Measurements from ENCODE around the gene HEPACAM2. TPM values are rescaled to one million over a fixed set of nuclear protein-coding genes. Genes with fewer than 3 reads are reported as not detected.
A peak's percentile ranks its signal among the peaks of the same experiment; 100 is the strongest.

HEPACAM2 gene
- total RNA-seq, 1 experiment from 2014 or later: not detected

DNA sequence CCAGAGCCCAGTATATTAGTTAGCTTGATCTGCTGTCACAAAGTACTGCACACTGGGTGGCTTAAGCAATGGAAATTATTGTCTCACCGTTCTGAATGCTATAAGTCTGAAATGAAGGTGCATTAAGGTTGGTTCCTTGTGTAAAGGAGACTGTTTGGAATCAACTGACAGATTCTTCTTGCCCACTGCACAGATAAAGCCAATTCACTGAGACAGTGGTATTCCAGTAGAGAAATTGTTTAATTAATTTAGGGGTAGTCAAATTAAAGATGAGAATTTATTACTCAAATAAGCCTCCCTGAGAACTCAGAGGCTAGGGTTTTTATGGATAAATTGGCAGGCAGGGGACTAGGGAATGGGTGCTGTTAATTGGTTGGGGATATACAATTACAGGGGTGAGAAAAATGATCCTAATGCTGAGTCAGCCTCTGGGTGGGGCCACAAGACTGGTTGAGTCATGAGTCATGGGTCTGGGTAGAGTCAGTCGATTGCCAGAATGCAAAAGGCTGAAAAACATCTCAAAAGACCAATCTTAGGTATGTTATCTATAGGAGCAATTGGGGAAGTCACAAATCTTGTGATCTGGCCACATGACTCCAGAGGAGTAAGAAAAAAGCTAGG, 54.6 kb downstream of the HEPACAM2 start:
- Histone ChIP-seq H3K4me3 (no peak overlapping the region), H3K9me3 (no peaks in the 10 kb centered on the region; the same call in none of the 2 replicates), H3K27me3 (no peaks in the 10 kb centered on the region), H3K36me3 (no peaks in the 10 kb centered on the region)
- no peak for DNase-seq

DNA sequence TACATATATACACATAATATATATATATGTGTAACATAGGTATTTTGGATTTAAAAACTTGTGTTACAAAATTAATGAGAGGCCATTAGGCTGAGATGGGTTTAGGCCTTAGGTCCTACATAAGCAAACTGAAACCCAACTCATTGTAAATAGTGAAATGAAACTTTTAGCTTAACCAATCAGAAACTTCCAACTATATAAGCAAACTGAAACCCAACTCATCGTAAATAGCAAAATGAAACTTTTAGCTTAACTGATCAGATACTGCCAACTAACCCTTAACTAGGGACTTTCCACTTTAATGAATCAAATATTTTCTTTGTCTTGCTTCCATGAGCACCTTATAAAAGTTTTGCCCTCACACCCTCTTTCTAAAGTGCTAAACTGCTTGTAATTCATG, 60.8 kb downstream of the HEPACAM2 start:
- Histone ChIP-seq H3K36me3 (no peaks in the 10 kb centered on the region), H3K27me3 (no peaks in the 10 kb centered on the region), H3K9me3 (no peaks in the 10 kb centered on the region), H3K4me3 (no peak overlapping the region)
- no peak for DNase-seq

DNA sequence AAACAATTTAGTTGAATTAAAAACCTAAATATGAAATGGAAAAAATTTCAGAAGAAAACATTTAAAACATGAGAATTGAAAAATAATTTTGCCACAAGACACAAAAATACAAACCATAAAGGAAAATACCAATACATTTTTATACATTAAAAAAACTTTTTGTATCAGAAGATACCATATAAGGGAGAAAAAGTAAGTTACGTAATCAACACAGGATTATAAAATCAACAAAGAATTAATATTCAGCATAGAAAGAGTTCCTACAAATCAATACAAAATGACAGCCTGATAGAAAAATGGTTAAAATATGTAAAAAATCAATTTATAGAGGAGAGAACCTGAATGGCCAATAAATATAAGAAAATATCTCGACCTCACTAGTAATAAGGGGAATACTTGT, 61.5 kb downstream of the HEPACAM2 start:
- H3K9me3 ChIP-seq: no peaks in the 10 kb centered on the region
- no peak for DNase-seq
- no peaks in the 10 kb centered on the region for H3K36me3 ChIP-seq
- H3K4me3 ChIP-seq: no peak overlapping the region
- no peaks in the 10 kb centered on the region for H3K27me3 ChIP-seq

DNA sequence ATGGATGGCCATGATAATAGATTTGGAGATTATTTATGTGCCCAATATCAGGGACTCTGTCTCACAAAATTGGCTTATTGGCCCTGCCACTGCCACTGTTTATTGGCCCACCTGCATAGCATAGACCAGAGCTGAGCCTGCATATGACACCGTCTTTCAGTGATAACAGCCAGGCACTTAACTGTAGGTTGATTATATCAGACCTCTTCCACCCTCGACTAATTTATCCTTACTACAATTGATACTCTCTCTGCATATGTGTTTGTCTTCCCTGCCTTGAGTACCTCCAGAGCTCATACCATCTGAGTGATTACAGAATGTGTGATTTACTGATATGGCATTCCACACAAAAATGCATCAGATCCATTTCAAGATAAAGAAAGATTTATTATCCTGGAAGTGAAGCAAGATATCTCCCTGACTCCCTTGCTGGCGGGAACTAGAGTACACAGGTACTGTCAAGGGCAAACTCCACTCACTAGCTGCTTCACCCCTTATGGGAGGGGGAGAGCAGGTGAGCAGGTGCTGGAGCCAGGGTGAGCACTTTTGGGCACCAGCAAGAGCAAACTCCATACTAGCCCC, 65.0 kb downstream of the HEPACAM2 start:
- no peaks in the 10 kb centered on the region for H3K27me3 ChIP-seq
- no peak overlapping the region for H3K4me3 ChIP-seq
- no peaks in the 10 kb centered on the region for H3K9me3 ChIP-seq
- DNase-seq: no peak
- H3K36me3 ChIP-seq: no peaks in the 10 kb centered on the region

DNA sequence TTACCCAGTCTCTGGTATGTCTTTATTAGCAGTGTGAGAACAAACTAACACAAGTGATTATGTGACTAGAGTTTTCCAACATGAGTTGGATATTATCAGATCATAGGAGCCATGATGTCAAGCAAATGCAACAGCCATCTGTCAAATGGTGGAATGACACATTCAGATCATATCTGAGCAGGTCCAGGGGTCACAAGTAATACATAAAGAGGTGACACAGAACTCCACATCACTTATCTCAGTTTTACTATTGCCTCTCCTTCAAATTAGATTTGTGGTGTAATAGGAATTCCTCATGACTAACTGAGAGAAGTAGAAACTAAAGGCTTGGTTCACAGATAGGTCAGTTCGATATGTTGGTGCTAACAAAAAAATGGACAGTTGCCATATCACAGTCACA, 65.9 kb downstream of the HEPACAM2 start:
- no peaks in the 10 kb centered on the region for H3K9me3 ChIP-seq
- no peak overlapping the region for H3K4me3 ChIP-seq
- H3K36me3 ChIP-seq: no peaks in the 10 kb centered on the region
- DNase-seq: no peak
- no peaks in the 10 kb centered on the region for H3K27me3 ChIP-seq

DNA sequence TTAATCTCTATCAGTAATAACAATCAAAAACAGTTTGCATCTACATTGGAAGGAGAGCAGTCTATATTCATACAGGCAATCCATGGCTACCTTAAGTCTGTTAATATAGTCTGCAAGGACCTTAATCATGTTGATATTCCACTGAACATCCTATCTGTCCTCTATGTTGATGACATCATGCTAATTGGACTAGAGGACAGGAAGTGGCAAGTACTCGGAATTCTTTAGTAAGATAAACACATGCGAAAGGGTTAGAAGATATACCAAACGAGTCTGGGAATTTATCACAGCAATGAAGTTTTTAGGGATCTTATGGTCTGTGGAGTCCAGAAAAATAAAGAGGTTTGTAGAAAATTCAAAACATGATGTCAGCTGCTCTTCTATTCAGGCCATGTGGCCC, 66.8 kb downstream of the HEPACAM2 start:
- no peak for DNase-seq
- Histone ChIP-seq H3K27me3 (no peaks in the 10 kb centered on the region), H3K36me3 (no peaks in the 10 kb centered on the region), H3K4me3 (no peak overlapping the region), H3K9me3 (no peaks in the 10 kb centered on the region)

DNA sequence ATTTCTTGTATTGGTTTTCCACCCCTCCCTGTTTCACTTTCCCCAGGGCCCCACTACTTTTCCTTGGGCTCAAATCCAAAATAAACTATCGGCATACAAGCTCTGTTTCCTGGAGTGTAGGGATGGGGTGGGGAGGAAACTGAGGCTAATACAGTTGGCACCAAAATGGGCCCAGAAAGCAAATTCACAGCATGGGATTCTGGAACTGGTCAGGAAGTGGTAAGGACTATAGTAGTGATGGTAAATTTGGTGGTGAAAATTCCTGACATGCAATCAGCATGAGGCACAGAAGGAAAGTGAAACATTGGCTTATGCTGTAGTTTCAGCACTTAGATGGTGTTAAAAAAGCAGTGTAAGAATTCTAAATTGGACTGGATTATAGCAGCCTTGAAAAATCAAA, 69.4 kb downstream of the HEPACAM2 start:
- peak; percentile 31 for DNase-seq
- Histone ChIP-seq H3K4me3 (no peak overlapping the region), H3K9me3 (no peaks in the 10 kb centered on the region), H3K36me3 (no peaks in the 10 kb centered on the region), H3K27me3 (no peaks in the 10 kb centered on the region)

DNA sequence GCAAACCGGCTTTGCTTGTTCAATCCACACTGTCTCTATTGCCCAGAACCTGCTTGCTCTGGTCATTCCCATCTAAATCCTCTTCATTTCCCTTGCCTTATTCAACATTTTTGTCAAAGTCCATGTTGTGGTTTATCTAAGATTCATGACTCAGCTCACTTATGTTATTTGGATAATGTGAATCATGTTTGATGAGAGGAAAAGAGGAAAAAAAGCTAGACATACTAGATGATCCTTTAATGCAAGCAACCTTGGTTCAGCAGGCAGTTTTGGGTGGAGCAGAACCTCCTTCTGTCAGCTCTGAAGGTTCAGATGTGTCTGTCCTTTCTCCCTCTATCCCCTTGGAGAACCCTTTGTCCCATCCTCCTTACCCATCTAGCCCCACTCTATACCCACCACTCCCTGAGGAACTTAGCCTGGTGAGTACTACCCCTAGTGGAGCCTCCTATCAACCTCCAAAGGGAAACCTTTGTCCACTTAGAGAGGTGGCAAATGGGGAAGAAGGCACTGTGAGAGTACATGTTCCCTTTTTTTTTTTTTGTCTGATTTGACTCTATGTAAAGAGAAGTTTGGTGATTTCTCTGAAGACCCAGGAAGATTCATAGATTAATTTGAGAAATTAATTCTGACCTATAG, 76.0 kb downstream of the HEPACAM2 start:
- DNase-seq: peak; percentile 0
- no peaks in the 10 kb centered on the region for H3K9me3 ChIP-seq

DNA sequence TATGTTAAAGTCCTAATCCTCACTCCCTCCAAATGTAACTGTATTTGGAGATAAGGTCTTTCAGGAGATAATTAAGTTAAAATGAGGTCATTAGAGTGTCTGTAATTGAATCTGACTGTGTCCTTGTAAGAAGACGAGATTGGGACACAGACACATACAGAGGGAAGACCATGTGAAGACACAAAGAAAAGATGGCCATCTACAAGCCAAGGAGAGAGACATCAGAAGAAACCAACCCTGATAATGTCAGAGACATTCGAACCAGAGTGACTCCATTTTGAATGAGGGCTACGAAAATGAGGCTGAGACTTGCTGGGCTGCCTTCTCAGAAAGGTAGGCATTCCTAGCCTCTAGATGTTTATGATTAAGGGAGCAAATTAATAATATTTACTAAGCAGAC, 77.5 kb downstream of the HEPACAM2 start:
- H3K9me3 ChIP-seq: no peaks in the 10 kb centered on the region
- peak overlapping the region; percentile 43 for H3K4me3 ChIP-seq
- H3K27me3 ChIP-seq: no peaks in the 10 kb centered on the region
- H3K36me3 ChIP-seq: no peaks in the 10 kb centered on the region
- DNase-seq: no peak

More for the DNA sequence above, 76.0 kb downstream of the HEPACAM2 start:
- Histone ChIP-seq H3K27me3 (no peaks in the 10 kb centered on the region), H3K4me3 (no peak overlapping the region), H3K36me3 (no peaks in the 10 kb centered on the region)

DNA sequence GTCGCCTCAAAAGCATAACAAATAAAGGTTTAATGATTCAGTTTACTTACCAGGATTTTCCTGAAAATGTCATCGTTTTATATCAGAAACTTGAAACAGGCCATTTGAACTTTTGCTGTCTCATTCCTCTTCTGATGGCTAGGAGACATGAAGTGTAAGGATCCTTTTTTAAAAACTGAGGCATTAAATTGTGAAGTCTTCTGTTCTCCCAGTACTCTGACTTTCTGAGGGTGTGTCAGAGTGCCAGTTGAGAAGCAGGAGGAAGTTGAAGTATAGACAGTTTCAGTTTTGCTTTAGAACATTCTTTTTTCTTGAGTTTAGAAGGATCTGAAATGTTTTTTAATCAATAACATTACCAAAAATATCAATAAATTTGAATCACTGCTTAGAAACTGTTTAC, 78.1 kb downstream of the HEPACAM2 start, which contains the start of gene SAMD9L:
Gene SAMD9L (minus strand): TSS at position 242 of the 400 bp plus-strand sequence. CDS start 12,414 bp downstream, outside the sequence.
- peak within 1 kb of the TSS; percentile 43 for H3K4me3 ChIP-seq
- H3K36me3 ChIP-seq: no peaks in the 10 kb centered on the region
- H3K27me3 ChIP-seq: no peaks in the 10 kb centered on the region
- DNase-seq: no peak
- H3K9me3 ChIP-seq: no peaks in the 10 kb centered on the region

DNA sequence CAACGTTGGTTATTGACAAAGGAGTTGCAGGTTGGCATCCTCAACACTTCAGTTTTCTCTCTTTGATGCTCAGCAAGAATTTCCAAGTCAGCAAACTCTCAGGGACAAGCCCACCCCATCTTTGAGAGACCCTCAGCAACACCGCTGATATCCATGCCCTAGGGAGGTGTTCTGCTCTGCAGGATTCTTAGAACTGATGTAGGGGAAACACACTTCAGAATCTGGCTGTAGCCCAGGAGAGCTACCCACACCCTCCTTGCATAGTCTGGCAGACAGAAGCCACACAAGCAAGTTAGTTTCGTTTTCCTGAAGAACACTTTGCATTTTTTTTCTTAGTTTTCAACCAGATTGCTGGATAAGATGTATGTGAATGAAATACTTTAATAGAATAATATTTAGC, 78.9 kb downstream of the HEPACAM2 start:
- Histone ChIP-seq H3K27me3 (no peaks in the 10 kb centered on the region), H3K36me3 (no peaks in the 10 kb centered on the region)
- peak; percentile 50 for DNase-seq

DNA sequence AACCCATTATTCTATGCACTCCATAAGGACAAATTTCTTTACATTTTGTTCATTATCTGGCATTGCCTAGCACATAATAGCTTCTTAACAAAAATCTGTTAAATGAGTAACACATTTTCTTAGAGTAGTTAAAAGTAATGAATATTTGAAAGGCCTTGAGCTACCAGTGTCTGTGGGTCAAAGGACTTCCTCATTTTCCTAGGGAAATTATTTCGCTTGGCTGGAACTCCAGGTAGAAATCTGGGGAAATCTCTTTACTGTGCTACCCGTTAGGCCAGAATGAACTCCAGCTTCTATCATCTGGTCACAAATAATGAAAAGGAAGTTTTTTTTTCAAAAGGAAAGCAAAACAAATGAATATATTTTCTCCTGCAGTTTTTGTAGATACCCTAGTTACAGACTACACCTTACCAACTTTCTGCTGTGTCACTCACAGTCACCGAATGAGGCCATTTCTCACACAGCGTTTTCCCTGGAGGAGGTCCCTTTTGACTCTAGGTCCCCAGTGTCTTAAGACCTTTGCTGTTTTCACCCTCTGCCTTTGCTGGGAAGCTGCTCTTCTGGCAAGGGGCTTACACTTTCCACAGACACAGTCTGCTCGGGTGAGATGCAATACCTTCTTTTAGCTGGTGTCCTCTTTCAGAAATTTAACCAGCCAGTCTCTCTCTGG, 79.7 kb downstream of the HEPACAM2 start:
- Histone ChIP-seq H3K4me3 (peak overlapping the region; percentile 43), H3K9me3 (no peaks in the 10 kb centered on the region), H3K27me3 (no peaks in the 10 kb centered on the region), H3K36me3 (no peaks in the 10 kb centered on the region)
- DNase-seq: no peak

More for the DNA sequence above, 78.9 kb downstream of the HEPACAM2 start:
- no peaks in the 10 kb centered on the region for H3K9me3 ChIP-seq
- peak overlapping the region; percentile 43 for H3K4me3 ChIP-seq

DNA sequence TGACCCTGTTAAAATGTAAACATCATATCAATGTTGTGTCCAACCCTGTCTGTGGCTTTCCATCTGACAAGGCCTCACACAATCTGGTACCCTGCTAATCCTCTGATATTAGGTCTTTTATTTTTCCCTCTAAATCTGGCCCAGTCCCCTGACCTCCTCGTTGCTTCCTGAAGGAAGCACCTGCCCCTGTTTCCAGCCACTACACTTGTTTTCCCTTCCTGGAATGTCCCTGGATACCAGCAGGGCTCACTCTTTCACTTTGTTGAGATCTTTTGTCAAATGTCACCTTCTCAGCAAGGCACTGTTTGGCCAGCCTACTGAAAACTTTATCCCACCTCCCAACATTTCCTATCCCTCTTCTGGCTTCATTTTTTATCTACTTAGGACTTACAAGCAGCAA, 80.2 kb downstream of the HEPACAM2 start:
- DNase-seq: no peak
- no peaks in the 10 kb centered on the region for H3K27me3 ChIP-seq
- H3K4me3 ChIP-seq: no peak overlapping the region
- no peaks in the 10 kb centered on the region for H3K36me3 ChIP-seq
- no peaks in the 10 kb centered on the region for H3K9me3 ChIP-seq

DNA sequence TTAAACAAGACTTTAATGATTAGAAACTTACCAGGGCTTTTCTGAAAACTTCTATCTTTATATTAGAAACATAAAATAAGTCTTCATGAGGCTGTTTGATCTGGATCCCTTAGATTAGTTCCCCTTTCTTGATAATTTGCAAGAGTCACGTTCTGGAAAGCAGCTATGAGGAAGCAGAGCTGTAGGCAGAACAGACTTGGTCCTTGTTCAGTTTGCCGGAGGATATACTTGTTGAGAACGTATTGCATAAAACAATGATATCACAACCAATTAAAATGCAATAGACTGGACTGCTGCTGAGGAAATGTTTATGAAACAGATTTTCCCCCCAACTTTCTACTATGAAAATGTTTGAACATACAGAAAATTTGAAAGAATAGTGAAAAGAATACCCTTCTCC, 80.9 kb downstream of the HEPACAM2 start:
- Histone ChIP-seq H3K36me3 (no peaks in the 10 kb centered on the region), H3K9me3 (no peaks in the 10 kb centered on the region), H3K4me3 (no peak overlapping the region), H3K27me3 (no peaks in the 10 kb centered on the region)
- DNase-seq: no peak

DNA sequence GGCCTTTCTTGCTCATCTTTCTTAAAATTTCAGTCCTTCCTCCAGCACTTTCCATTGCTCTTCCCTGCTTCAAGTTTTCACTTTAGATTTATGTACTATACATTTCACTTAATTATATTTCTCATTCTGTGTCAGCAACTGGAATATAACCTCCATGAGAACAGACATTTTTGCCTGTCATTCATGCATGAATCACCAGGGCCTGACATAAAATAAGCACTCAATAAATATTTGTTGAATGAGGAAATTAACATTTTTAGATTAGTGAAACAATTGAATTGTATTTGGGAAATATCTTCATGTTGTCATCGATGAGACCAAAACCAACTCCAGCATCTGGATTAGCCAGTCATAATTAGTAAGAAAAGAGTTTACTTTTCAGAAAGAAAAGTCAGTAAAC, 84.1 kb downstream of the HEPACAM2 start:
- no peak for DNase-seq
- H3K27me3 ChIP-seq: no peaks in the 10 kb centered on the region
- no peaks in the 10 kb centered on the region for H3K9me3 ChIP-seq

DNA sequence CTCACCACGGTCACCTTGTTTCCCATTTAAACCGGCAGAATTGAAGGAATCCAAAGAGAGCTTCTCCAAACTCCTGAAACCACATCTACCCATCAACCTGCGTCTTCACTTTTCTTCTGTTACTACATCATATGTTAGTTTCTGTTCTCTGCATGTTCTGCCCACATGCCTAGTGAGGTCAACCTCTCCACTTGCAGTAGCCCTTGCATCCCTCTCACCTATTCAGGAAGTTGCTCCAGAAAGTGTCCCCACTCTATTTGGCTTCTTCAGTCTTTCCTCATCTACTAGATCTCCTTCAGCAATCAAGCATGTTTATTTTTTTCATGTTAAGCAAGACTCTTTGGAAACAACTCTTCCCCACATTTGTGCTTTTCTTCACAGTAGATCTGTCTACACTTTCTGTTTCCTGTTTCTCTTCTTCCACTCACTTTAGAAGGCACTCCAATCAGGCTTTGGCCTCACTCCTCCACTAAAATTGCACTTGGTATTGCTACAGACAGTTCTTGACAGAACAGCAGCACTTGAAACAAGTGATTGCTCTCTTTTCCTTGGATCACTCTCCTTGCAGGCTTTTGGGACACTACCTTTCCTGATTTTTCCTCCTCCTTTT, 85.6 kb downstream of the HEPACAM2 start:
- H3K27me3 ChIP-seq: no peaks in the 10 kb centered on the region
- no peaks in the 10 kb centered on the region for H3K9me3 ChIP-seq
- peaks cover 1% of the 10 kb centered on the region; the same call in 1 of the 2 replicates for H3K36me3 ChIP-seq
- DNase-seq: no peak
- H3K4me3 ChIP-seq: no peak overlapping the region

More for the DNA sequence above, 84.1 kb downstream of the HEPACAM2 start:
- no peaks in the 10 kb centered on the region for H3K36me3 ChIP-seq
- H3K4me3 ChIP-seq: no peak overlapping the region

DNA sequence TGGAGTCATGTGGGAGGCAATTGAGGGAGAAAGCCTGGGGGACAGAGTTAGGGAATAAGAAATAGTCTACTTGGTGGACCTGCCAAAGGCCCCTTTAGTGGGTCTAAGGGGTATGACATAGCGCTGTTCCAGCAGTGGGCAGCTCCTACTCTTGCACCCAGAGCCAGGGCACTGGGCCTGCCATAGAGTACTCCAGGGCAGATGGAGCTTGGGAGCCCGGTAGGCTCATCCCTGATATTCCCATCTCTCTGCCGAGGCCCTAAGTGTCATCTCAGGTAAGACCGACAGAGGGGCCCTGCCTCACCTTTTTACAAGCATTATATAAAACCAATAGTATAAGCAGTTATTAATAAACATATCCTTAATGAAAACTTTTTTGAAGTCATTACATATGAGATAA, 87.7 kb downstream of the HEPACAM2 start:
- peaks cover 8% of the 10 kb centered on the region; the same call in 1 of the 2 replicates for H3K36me3 ChIP-seq
- H3K27me3 ChIP-seq: no peaks in the 10 kb centered on the region
- no peak overlapping the region for H3K4me3 ChIP-seq
- H3K9me3 ChIP-seq: no peaks in the 10 kb centered on the region
- DNase-seq: no peak

Measured in MG63 (cell line).